Urinary bladder (tissue), 4 donors: Measurements from ENCODE around the gene NT5DC4. TPM values are rescaled to one million over a fixed set of nuclear protein-coding genes. Genes with fewer than 3 reads are reported as not detected.
A peak's percentile ranks its signal among the peaks of the same experiment; 100 is the strongest.

ENCODE experiments used
- DNase-seq: peaks from one replicate; pipeline ENCODE4 v3.0.0-alpha.2; 2015; ENCODE audit errors: extremely low spot score
- H3K27ac ChIP-seq: one replicate; pipeline ENCODE4 v1.5.1; 2013; ENCODE audit warnings: low read depth, mild to moderate bottlenecking, moderate library complexity
- H3K36me3 ChIP-seq: one replicate; pipeline ENCODE4 v1.6.1; 2013; ENCODE audit warnings: mild to moderate bottlenecking, moderate library complexity; ENCODE audit not compliant: insufficient read depth
- H3K4me1 ChIP-seq: one replicate; pipeline ENCODE4 v1.6.1; 2013; ENCODE audit warnings: mild to moderate bottlenecking, moderate library complexity; ENCODE audit not compliant: insufficient read depth
- H3K4me3 ChIP-seq: one replicate; pipeline ENCODE4 v1.5.1; 2013; ENCODE audit warnings: low read depth, low read length
- WGBS: extraction: QIAGEN DNeasy Blood & Tissue Kit; methylation state at CpG from one replicate; pipeline ENCODE4 v1.1.7; 2013; 5-methylcytosine and 5-hydroxymethylcytosine counted together
- polyA plus RNA-seq: library from polyadenylated mRNA; stranded (reverse); fragments of 200-250 nt; gene quantifications from one replicate; pipeline ENCODE4 v1.2.3, GENCODE V29; 2013
- total RNA-seq: library from RNA; depleted of rRNA; stranded (reverse); fragments of >200 nt; gene quantifications from one replicate; pipeline ENCODE4 v1.2.3, GENCODE V29; 2014
- donor health status: healthy with polysubstance abuse.
- donor health status: healthy.

NT5DC4 gene
- total and polyA plus RNA-seq, 2 donors = not detected

DNA sequence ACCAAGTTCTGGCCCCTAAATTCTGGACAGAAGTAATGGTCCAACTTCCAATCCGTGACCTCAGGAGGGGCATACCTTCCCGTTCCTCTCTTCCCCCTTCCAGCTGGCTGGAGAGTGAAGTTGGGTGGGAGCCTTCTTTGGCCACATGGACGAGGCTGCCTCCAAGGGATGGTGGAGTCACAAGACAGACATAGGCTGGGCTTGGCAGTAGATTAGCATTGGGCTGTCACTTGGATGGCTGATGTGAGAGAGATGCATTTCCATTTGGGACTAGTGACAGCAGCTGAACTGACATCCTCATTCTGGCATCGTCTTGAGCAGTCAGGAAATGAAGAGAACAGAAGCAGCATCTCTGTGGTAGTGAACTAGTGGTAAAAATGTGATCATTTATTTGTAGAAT, 12.6 kb downstream of the NT5DC4 start:
- DNase-seq = no peak
- Histone ChIP-seq H3K27ac (no peak overlapping the region), H3K4me3 (no peak overlapping the region), H3K4me1 (no peaks in the 10 kb centered on the region), H3K36me3 (no peaks in the 10 kb centered on the region)
- 32% methylated on average over 4 of the region's 4 CpGs for WGBS

- H3K4me1 ChIP-seq = no peaks in the 10 kb centered on the region
- 40% methylated on average over 1 of the region's 1 CpG for WGBS
- DNase-seq = no peak
- H3K27ac ChIP-seq = no peak overlapping the region
- H3K36me3 ChIP-seq = no peaks in the 10 kb centered on the region
- no peak overlapping the region for H3K4me3 ChIP-seq
Observed at GRCh38 chr2:112733871-112734270, 13.1 kb downstream of the NT5DC4 start.

DNA sequence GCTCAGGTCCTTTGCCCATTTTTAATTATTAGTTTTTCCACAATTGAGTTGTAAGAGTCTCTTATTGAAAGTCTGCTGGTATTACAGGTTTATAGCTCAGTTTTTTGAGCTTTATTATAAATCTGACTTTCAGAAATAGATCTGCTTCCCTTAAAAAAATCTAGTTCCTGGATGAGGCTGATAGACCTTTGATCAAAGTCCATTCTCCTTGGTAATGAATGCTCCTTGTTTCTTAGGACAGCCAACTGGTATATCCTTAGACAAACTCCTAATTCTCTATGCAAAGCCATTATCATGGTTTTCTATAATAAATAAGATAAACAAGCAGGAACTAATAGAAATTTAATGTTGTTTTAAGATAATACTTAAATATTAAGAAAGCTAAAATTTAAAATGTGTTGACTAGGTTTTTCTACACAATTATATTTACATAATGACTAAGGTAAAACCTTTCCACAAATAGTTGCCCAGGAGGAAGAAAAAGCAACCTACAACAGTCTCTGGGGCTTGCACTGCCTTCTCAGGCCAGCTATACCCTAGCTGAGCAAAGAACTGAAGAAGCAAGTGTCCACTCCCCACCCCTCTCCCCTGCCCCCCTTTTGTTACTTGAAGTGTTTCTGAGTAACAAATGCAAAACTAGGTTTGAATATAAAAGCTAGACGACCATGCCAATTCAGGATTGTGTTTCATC, 16.9 kb downstream of the NT5DC4 start:
- no peak overlapping the region for H3K4me3 ChIP-seq
- H3K36me3 ChIP-seq = no peaks in the 10 kb centered on the region
- no peak for DNase-seq
- no peak overlapping the region for H3K27ac ChIP-seq
- 71% methylated on average over 1 of the region's 1 CpG for WGBS
- no peaks in the 10 kb centered on the region for H3K4me1 ChIP-seq

GRCh38 chr2:112740527-112740926, 19.7 kb downstream of the NT5DC4 start:
- H3K4me1 ChIP-seq = no peaks in the 10 kb centered on the region
- 90% methylated on average over 7 of the region's 7 CpGs for WGBS
- no peak overlapping the region for H3K27ac ChIP-seq
- no peaks in the 10 kb centered on the region for H3K36me3 ChIP-seq
- H3K4me3 ChIP-seq = no peak overlapping the region
- no peak for DNase-seq

GRCh38 chr2:112749755-112750559, 29.1 kb downstream of the NT5DC4 start:
- no peaks in the 10 kb centered on the region for H3K4me1 ChIP-seq
- 56% methylated on average over 9 of the region's 9 CpGs for WGBS
- no peak overlapping the region for H3K4me3 ChIP-seq
- no peak overlapping the region for H3K27ac ChIP-seq
- no peak for DNase-seq
- H3K36me3 ChIP-seq = no peaks in the 10 kb centered on the region

- no peak overlapping the region for H3K27ac ChIP-seq
- H3K36me3 ChIP-seq = no peaks in the 10 kb centered on the region
- DNase-seq = no peak
- H3K4me3 ChIP-seq = no peak overlapping the region
- no peaks in the 10 kb centered on the region for H3K4me1 ChIP-seq
Observed at GRCh38 chr2:112750560-112750843, 29.7 kb downstream of the NT5DC4 start.

- Histone ChIP-seq H3K4me1 (no peaks in the 10 kb centered on the region), H3K36me3 (no peaks in the 10 kb centered on the region), H3K27ac (no peak overlapping the region), H3K4me3 (no peak overlapping the region)
- no peak for DNase-seq
Observed at GRCh38 chr2:112751451-112752197, 30.8 kb downstream of the NT5DC4 start.

GRCh38 chr2:112752667-112753066, 31.8 kb downstream of the NT5DC4 start:
- H3K4me1 ChIP-seq = no peaks in the 10 kb centered on the region
- no peak overlapping the region for H3K27ac ChIP-seq
- WGBS = 79% methylated on average over 4 of the region's 4 CpGs

GRCh38 chr2:112754564-112754963, 33.7 kb downstream of the NT5DC4 start:
- Histone ChIP-seq H3K36me3 (no peaks in the 10 kb centered on the region), H3K27ac (no peak overlapping the region), H3K4me1 (no peaks in the 10 kb centered on the region), H3K4me3 (no peak overlapping the region)
- DNase-seq = no peak
- WGBS = 97% methylated on average over 1 of the region's 1 CpG

More at GRCh38 chr2:112752667-112753066, 31.8 kb downstream of the NT5DC4 start:
- no peak for DNase-seq
- no peak overlapping the region for H3K4me3 ChIP-seq
- H3K36me3 ChIP-seq = no peaks in the 10 kb centered on the region

GRCh38 chr2:112755444-112755843, 34.6 kb downstream of the NT5DC4 start:
- no peaks in the 10 kb centered on the region for H3K36me3 ChIP-seq
- no peak overlapping the region for H3K4me3 ChIP-seq
- 82% methylated on average over 4 of the region's 4 CpGs for WGBS
- no peaks in the 10 kb centered on the region for H3K4me1 ChIP-seq
- DNase-seq = no peak
- no peak overlapping the region for H3K27ac ChIP-seq

DNA sequence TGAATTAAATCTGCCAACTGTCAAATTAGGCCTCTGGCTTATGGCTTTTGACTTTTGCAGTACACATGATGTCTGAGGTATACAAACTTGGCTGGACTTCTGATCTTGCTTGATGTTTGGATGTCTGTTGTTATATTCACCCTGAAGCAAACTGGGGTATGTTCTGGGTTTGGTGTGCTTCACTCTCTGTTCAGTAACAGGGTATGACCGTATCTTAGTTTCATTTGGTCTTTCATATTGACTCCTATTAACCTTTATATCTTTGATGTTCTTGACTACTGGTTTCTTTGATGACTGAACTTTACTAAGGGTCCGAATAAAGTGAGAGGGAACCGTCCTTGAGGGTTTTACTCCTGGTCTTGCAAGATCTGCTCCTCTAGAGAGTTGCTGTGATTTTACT, 35.4 kb downstream of the NT5DC4 start:
- Histone ChIP-seq H3K27ac (peak overlapping the region; percentile 28), H3K4me3 (no peak overlapping the region), H3K36me3 (no peaks in the 10 kb centered on the region), H3K4me1 (no peaks in the 10 kb centered on the region)
- DNase-seq = no peak
- 92% methylated on average over 3 of the region's 3 CpGs for WGBS

DNA sequence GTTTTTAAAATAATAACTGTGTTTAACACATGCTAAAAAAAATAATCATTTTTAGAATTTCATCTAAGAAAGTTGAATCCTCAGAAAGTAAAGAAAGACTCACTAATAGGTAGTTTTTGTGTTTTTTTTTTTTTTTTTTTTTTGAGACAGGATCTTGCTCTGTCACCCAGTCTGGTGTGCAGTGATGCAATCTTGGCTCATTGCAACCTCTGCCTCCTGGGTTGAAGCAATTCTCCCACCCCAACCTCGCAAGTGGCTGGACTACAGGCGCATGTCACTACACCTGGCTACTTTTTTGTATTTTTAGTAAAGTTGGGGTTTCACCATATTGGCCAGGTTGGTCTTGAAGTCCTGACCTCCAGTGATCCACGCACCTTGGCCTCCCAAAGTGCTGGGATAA, 36.4 kb downstream of the NT5DC4 start:
- WGBS = 98% methylated on average over 3 of the region's 3 CpGs
- no peaks in the 10 kb centered on the region for H3K4me1 ChIP-seq
- no peak overlapping the region for H3K4me3 ChIP-seq
- no peak for DNase-seq
- H3K27ac ChIP-seq = no peak overlapping the region
- no peaks in the 10 kb centered on the region for H3K36me3 ChIP-seq

DNA sequence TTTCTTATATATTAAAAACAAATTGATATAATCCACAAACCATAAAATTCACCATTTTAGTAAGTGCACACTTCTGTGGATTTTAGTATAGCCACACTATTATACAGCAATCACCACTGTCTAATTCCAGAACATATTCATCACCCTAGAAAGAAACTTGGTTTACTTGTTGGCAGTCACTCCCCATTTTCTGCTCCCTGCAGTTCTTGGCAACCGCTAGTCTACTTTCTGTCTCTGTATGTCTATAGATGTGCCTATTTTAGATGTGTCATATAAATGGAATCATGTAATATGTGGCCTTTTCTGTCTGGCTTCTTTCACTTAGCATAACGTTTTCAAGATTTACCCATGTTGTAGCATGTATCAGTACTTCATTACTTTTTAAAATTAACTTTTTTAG, 37.9 kb downstream of the NT5DC4 start:
- WGBS = 48% methylated on average over 2 of the region's 2 CpGs
- no peak for DNase-seq
- no peak overlapping the region for H3K4me3 ChIP-seq
- H3K36me3 ChIP-seq = no peaks in the 10 kb centered on the region
- H3K4me1 ChIP-seq = no peaks in the 10 kb centered on the region
- no peak overlapping the region for H3K27ac ChIP-seq

DNA sequence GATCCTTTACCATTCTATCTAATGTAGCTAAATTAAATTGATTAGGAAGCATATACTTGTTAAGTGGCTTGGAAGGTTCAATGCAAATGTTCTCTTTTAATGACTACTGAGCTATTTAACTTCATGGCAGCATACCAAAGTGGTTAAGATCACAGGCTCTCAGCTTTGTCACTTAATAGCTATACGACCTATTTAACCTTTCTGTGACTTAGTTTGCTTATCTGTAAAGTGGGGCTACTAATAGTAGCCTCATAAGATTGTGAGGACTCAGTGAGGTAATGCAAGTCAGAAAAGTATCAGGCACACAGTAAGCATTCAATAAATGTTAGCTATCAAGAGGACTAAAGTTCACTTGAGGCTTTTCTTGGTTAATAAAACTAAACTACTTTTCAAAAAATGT, 39.3 kb downstream of the NT5DC4 start:
- DNase-seq = no peak
- Histone ChIP-seq H3K27ac (no peak overlapping the region), H3K36me3 (no peaks in the 10 kb centered on the region), H3K4me3 (no peak overlapping the region), H3K4me1 (no peaks in the 10 kb centered on the region)
- 89% methylated on average over 1 of the region's 1 CpG for WGBS
